ENCODE measurements around the gene CP.
"Not testable (repeated sequence)": the region's sequence is repeated elsewhere in the genome, so short reads cannot be mapped to it uniquely, and the experiment has no call there.

The CP gene

GRCh38 chr3:149226776-149227175 lies 5.1 kb upstream of the CP start:
- no peak for DNase-seq

DNA sequence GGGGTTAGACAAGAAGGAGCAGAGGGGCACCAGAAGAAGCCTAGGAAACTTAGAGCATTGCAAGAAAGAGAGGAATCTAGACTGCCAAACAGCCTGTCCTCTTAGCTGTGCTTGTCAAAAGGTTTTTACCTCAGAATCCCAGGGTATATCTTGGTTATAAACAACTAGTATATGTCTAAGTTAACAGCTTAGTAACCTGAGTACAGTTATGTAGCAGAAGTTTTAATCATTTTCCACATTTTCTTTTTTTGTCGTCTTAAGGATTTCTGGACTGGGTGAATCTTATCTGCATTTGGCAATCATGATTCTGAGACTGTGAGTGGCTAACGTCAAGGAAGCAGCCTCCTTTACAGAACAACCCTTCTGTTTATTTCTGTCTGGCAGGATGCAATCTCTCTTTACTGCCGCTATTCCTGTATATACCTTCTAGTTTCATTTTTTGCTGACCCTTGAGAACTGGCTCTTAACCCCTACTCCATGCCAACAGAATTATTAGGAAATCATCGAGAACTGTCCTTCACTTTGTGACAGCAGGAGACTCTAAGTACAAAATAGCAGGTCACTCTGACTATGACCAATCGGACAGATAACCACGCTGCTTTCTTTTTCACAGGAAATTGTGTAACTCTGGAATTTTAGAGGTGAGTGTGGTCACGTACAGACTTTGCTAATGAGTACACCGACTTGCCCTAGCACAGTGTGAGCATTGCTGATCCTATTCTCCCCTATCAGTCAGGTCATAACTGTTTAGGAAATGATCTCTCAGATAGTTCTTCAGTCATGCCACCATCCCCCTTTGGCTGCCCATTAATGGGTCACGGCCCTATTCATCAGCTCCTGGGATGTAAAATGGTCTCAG lies 3.3 kb upstream of the CP start:
- DNase-seq = peak; percentile 44

DNA sequence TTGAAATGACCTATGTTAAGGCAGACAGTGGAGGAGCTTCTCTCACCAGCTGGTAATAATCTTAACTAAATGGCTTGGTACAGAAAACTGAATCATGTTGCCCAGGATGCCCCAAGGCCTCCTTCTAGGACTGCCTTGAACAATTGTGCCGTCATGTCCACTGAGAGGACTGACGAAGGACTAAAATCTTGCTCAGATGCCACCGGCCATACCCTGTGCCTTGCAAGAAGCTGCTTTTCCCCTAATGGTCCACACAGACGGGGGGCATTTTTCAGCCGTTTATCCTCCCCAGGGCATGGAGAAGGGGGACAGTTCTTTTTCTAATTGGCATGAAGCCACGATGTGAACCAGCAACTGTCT lies 1.8 kb upstream of the CP start:
- no peak for DNase-seq

- not testable (repeated sequence) for DNase-seq
Observed at GRCh38 chr3:149219380-149220121, 2.1 kb downstream of the CP start.

DNA sequence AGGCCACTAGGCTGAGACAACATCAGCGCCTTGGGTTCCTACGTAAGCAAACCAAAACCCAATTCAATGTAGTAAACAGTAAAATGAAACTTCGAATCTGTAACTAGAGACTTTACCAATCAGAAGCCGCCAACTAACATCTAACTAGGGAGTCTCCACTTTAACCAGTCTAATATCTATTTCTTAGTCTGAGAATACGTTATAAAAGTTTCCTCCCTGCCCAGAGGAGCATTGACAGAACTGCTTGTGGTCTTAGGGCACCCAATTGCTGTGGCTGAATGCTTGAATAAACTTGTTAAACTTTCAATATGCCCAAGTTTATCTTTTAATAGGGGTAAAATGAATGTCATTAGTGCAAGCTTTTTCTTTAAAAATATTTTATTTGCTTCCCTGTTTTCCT lies 4.3 kb downstream of the CP start:
- no peak for DNase-seq

GRCh38 chr3:149216193-149216869 lies 5.3 kb downstream of the CP start:
- DNase-seq = no peak

- no peak for DNase-seq
Observed at GRCh38 chr3:149215515-149215914, 6.1 kb downstream of the CP start.

- DNase-seq = no peak
Observed at GRCh38 chr3:149214702-149215101, 6.9 kb downstream of the CP start.

DNA sequence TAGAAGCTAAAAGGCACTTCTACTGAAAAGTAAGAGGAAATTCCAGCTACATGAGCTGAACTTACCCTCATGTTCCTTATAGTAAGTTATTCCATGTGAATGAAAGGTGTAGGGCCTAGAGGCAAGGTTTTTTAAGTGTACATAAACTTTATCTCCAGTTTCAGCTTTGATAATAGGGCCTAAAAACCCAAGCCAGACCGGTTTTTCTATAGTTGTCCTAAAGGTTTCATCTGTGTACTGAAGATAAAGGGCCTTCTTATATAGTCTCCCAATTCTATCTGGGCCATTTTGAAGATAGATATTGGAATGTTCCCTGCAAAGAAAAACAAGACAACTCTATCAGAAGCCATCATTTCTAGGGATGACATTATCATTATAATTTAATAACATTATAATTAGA lies 9.2 kb downstream of the CP start:
- DNase-seq = no peak

DNA sequence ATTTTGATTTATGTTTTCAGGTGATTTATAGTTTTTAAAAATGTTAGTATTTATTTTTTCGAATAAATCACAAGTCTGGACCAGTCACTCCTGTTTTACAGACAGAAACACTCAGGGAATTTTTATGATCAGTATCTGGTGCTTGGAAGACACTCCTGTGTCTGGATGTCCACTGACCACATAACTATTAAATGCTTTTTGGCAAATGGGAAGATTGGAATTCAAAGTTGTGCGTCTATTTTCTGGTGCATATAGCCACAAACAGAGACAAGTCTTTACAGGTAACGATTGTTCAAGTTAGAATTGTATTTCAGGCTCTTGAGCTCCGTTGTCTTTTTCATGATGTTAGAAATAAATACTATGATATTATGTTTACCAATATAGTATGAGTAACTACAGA lies 12.2 kb downstream of the CP start:
- DNase-seq = no peak

DNA sequence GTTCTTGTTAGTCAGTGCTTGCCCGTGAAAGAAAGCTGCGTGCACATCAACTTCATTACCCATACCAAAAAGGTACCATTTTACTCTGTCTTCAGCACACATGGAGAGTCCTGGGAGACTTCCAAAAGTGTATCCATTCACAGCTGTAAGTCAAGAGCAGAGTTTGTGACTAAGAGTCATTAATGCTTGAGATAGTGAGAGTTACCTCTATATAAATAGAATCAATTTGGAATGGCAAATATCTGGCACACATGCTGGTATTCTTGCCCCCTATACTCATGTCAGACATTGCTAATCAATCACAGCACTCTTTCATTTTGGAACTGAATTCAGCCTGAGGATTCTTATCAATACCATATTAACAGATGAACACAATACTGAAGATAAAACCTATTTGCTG lies 14.2 kb downstream of the CP start:
- DNase-seq = no peak

DNA sequence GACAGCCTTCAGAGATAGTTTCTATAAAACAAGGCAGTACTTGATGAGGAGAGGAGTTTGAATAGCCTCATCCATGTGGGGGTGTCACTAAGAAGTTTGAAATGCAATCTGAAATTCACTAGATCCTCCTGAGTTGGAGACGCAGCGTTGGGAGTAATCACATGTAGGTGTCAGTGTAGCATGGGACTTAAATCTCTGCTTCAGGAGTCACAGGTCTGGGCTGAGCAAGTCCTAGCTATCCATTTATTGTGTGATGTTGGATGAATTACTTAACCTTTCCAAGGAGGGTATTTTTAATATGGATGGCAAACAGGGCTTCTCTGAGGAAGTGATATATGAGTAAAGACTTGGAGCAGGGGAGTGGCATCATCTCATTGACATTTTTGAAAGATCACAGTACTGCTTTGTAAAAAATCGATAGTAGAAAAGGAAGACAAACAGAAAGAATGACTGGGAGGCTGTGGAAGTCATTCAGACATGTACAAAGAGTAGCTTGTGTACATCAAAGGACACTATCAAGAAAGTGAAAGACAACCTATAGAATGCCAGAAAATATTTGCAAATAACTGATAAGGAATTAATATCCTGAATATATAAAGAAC lies 17.1 kb downstream of the CP start:
- DNase-seq = no peak

DNA sequence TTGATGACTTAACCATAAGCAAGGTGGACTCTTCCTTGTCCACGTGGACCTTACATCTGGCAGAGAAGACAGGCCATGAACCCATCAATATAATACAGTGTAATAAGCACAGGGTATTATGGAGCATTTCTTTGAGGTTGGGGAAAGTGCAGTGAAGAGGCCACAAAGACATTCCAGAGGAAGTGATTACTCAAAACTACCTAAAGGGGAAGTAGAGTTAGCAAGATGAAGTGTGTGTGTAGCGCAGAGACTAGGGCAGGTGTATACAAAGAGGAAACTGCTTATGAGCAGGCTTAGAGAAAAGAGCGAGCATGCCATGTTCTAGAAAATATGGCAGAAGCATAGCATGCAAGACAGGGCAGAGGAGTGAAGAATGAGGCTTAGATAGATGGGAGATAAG lies 17.9 kb downstream of the CP start:
- DNase-seq = no peak

DNA sequence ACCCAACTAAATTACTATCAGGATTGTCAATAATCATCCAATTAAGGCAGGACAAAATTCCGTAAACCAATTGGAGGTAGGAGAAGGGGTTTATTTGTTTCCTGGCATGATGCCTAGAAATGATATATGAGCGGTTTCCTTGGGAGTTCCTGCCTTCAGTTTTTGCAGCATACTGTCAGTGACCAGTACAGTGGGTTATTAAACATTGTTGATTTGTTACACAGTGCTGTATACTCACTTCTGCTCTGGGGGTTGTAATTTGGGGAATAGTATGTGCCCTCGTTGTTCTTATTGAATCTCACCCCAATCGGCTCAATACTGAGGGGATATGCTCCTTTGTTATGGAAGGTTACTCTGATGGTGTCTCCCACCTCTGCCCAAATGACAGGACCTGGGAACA lies 22.2 kb downstream of the CP start:
- DNase-seq = no peak

DNA sequence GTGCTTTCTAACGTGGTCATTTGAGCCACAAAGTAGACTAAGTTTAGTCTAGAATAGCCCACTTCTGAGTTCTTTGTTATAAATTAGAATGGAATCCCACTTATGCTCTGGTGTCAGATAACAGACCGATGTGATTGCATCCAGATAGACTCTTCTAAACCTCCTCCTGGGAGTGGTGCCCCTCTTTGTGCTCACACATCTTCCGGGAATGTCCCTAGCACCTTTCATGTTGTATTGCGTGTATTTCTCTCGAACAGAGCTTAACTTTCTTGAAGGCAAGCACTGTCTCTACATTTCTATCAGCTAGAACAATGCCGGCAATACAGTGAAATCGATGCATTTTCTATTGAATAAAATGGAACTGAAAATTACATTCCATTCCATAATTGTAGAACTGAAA lies 23.0 kb downstream of the CP start:
- no peak for DNase-seq

DNA sequence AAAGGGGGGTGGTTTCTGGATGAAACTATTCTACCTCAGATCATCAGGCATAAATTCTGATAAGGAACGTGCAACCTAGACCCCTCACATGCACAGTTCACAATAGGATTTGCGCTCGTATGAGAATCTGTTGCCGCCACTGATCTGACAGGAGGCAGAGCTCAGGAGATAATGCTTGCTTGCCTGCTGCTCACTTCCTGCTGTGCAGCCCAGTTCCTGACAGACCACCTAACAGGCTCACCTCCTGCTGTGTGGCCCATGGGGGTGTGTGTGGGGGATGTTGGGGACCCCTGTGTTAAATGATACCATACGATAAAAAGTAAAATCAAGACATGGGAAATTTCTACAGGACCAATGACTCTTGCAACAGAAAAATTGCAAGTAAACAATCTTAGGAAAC lies 24.0 kb downstream of the CP start:
- no peak for DNase-seq

DNA sequence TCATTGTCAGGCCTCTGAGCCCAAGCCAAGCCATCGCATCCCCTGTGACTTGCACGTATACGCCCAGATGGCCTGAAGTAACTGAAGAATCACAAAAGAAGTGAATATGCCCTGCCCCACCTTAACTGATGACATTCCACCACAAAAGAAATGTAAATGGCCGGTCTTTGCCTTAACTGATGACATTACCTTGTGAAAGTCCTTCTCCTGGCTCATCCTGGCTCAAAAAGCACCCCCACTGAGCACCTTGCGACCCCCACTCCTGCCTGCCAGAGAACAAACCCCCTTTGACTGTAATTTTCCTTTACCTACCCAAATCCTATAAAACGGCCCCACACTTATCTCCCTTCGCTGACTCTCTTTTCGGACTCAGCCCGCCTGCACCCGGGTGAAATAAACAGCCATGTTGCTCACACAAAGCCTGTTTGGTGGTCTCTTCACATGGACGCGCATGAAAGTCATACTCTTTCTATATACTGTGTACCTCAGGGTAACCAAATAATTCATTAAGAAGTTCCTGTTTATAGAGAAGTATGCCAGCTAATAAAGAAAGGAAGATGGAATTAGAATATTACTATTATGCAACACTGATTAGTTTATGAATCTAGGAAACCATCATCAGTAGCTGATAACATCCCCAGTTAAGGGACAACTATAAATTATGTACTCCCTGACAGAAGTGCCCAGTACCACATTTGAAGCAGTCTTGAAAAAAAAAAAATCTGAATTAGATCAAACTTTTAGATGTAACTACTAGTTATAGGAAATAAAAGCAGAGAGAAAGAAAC lies 24.6 kb downstream of the CP start:
- DNase-seq = not testable (repeated sequence)

GRCh38 chr3:149195221-149195620 lies 26.4 kb downstream of the CP start:
- no peak for DNase-seq

DNA sequence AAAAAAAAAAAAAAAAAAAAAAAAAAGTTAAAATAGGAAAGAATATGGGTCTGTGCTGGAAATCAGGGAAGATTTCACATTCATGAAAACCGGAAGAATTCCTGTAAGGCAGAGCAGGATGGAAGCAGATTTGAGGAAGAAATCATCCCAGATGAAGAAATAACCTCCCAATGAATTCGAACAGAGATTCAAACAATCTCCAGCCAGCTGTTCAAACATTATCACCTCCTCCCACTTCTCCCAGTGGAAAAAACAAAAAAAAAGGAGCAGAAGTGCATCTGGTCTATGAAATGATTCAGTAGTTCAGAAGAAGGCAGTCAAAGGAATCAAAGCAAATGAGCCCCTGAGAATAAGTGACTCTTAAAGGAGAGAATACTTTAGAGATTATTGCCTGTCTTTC lies 33.1 kb downstream of the CP start:
- no peak for DNase-seq

- no peak for DNase-seq
Observed at GRCh38 chr3:149186721-149187120, 34.9 kb downstream of the CP start.

- no peak for DNase-seq
Observed at GRCh38 chr3:149186219-149186618, 35.4 kb downstream of the CP start.

- no peak for DNase-seq
Observed at GRCh38 chr3:149181182-149181581, 40.4 kb downstream of the CP start.
